ENCODE measurements around the gene ZNF675. TPM values are rescaled to one million over a fixed set of nuclear protein-coding genes. Genes with fewer than 3 reads are reported as not detected.
"Not testable (repeated sequence)": the region's sequence is repeated elsewhere in the genome, so short reads cannot be mapped to it uniquely, and the experiment has no call there.

Gene ZNF675
- total RNA-seq, 1 experiment from 2014 or later: 11.9 TPM

- Histone ChIP-seq H3K4me3 (no peak overlapping the region), H3K36me3 (ENCODE audit: low read depth) (peaks cover 49% of the 10 kb centered on the region), H3K27me3 (ENCODE audit: insufficient read depth, low read depth) (no peaks in the 10 kb centered on the region), H3K4me1 (replicated peaks; ENCODE audit: insufficient read depth) (no peaks in the 10 kb centered on the region), H3K27ac (no peak overlapping the region), H3K4me2 (no peak overlapping the region), H3K9me3 (ENCODE audit: insufficient read depth, low read depth) (peaks cover 59% of the 10 kb centered on the region), H4K20me1 (ENCODE audit: insufficient read depth) (no peaks in the 10 kb centered on the region), H3K79me2 (ENCODE audit: low read depth) (peaks cover 81% of the 10 kb centered on the region), H3F3A (ENCODE audit: insufficient read depth, low read depth) (no peaks in the 10 kb centered on the region), H3K9me2 (ENCODE audit: insufficient read depth) (no peaks in the 10 kb centered on the region), H2AFZ (no peak overlapping the region)
- POLR2A ChIA-PET (ENCODE audit: unreplicated experiment): no interaction called here
- intact Hi-C loops (cut with micrococcal nuclease; ENCODE audit: unreplicated experiment): no loop called here
- CTCF ChIA-PET: no interaction called here
- BruUV-seq (replicated peaks): no TSS peak
- DNase-seq: no peak
- TF ChIP-seq EZH2 (IDR thresholded peaks at IDR 0.05; ENCODE audit: low read depth): no peak
- TF ChIP-seq, protein P1, sequence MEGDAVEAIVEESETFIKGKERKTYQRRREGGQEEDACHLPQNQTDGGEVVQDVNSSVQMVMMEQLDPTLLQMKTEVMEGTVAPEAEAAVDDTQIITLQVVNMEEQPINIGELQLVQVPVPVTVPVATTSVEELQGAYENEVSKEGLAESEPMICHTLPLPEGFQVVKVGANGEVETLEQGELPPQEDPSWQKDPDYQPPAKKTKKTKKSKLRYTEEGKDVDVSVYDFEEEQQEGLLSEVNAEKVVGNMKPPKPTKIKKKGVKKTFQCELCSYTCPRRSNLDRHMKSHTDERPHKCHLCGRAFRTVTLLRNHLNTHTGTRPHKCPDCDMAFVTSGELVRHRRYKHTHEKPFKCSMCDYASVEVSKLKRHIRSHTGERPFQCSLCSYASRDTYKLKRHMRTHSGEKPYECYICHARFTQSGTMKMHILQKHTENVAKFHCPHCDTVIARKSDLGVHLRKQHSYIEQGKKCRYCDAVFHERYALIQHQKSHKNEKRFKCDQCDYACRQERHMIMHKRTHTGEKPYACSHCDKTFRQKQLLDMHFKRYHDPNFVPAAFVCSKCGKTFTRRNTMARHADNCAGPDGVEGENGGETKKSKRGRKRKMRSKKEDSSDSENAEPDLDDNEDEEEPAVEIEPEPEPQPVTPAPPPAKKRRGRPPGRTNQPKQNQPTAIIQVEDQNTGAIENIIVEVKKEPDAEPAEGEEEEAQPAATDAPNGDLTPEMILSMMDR (conservative IDR thresholded peaks at IDR 0.05): no peak
Measured at GRCh38 chr19:23673132-23673531, 13.9 kb downstream of the ZNF675 start.

- H3K4me1 ChIP-seq (replicated peaks; ENCODE audit: insufficient read depth); H3K27me3 ChIP-seq (ENCODE audit: insufficient read depth, low read depth); H3K4me2 ChIP-seq; CTCF ChIA-PET; DNase-seq; H3K9me2 ChIP-seq (ENCODE audit: insufficient read depth); H2AFZ ChIP-seq; H3K4me3 ChIP-seq; intact Hi-C loops (cut with micrococcal nuclease; ENCODE audit: unreplicated experiment); H4K20me1 ChIP-seq (ENCODE audit: insufficient read depth); H3F3A ChIP-seq (ENCODE audit: insufficient read depth, low read depth); H3K27ac ChIP-seq; BruUV-seq (replicated peaks): not testable (repeated sequence)
- POLR2A ChIA-PET (ENCODE audit: unreplicated experiment): interaction anchor here (0.5 kb wide), 1 partner anchor 69 kb away, joined by 3 read pairs; no protein-coding TSS in a partner anchor
- Histone ChIP-seq H3K79me2 (ENCODE audit: low read depth) (peaks cover 61% of the 10 kb centered on the region), H3K9me3 (ENCODE audit: insufficient read depth, low read depth) (peaks cover 47% of the 10 kb centered on the region), H3K36me3 (ENCODE audit: low read depth) (peaks cover 47% of the 10 kb centered on the region)
Measured at GRCh38 chr19:23668606-23669005, 18.4 kb downstream of the ZNF675 start.

DNA sequence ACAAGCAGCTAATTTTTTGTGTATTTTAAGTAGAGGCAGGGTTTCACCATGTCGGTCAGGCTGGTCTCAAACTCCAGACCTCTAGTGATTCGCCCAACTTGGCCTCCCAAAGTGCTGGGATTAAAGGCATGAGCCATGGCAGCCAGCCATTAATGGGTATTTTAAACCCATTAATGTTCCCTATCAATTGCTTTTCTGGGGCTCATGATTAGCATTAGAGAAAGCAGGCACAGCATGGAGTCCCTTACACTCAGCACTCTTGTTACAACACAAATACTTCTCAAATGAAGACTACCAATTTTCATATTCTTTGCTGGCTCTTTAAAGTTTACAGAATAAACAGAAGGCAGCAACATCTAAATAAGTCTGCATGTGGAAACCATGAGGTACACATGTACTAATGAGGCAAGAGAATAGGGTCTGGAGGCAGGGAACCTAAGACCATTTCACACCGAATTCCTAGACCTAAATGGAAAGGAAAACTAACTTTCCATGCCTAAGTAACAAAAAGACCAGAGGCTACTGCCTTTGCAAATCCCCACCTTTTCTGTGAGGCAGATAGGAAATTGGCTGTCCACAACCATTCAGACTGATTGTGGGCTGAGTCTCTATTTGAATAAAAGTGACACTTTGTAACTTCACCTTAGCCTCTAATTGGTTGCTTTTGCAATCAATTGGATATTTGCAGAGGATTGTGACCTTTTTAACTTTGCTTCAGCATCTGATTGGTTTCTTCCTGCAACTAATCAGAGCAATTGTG lies 21.2 kb downstream of the ZNF675 start:
- peaks cover 59% of the 10 kb centered on the region for H3K36me3 ChIP-seq (ENCODE audit: low read depth)
- BruUV-seq (replicated peaks): no TSS peak
- POLR2A ChIA-PET (ENCODE audit: unreplicated experiment): no interaction called here

DNA sequence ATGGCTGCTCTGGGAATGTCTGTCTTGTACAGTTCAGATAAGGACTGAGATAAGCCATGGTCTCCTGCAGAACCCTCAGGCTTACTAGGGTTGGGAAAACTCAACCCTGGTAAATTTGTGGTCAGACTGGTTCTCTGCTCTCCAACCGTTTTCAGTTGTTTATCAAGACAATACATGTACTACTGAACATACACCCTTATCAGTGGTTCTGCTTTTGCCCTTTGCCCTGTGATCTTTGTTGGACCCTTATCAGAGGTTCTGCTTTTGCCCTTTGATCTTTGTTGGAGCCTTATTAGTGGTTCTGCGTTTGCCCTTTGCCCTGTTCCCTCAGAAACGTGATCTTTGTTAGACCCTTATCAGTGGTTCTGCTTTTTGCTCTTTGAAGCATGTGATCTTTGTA lies 37.2 kb downstream of the ZNF675 start:
- H3K4me3 ChIP-seq; CTCF ChIA-PET; H3K27me3 ChIP-seq (ENCODE audit: insufficient read depth, low read depth); H3K79me2 ChIP-seq (ENCODE audit: low read depth); H3K27ac ChIP-seq; H2AFZ ChIP-seq; POLR2A ChIA-PET (ENCODE audit: unreplicated experiment); H3K4me2 ChIP-seq; DNase-seq; BruUV-seq (replicated peaks); H3K9me2 ChIP-seq (ENCODE audit: insufficient read depth); intact Hi-C loops (cut with micrococcal nuclease; ENCODE audit: unreplicated experiment); H4K20me1 ChIP-seq (ENCODE audit: insufficient read depth); H3K4me1 ChIP-seq (replicated peaks; ENCODE audit: insufficient read depth): not testable (repeated sequence)
- Histone ChIP-seq H3K36me3 (ENCODE audit: low read depth) (peaks cover 26% of the 10 kb centered on the region), H3F3A (ENCODE audit: insufficient read depth, low read depth) (peaks cover 11% of the 10 kb centered on the region), H3K9me3 (ENCODE audit: insufficient read depth, low read depth) (peaks cover 51% of the 10 kb centered on the region)

More for the DNA sequence above, 21.2 kb downstream of the ZNF675 start:
- Histone ChIP-seq H3K9me2 (ENCODE audit: insufficient read depth) (no peaks in the 10 kb centered on the region), H4K20me1 (ENCODE audit: insufficient read depth) (no peaks in the 10 kb centered on the region), H3K79me2 (ENCODE audit: low read depth) (peaks cover 42% of the 10 kb centered on the region), H3K4me2 (no peak overlapping the region), H3K4me3 (no peak overlapping the region), H3K4me1 (replicated peaks; ENCODE audit: insufficient read depth) (no peaks in the 10 kb centered on the region), H3K9me3 (ENCODE audit: insufficient read depth, low read depth) (peaks cover 55% of the 10 kb centered on the region), H3F3A (ENCODE audit: insufficient read depth, low read depth) (no peaks in the 10 kb centered on the region), H3K27ac (no peak overlapping the region), H3K27me3 (ENCODE audit: insufficient read depth, low read depth) (no peaks in the 10 kb centered on the region), H2AFZ (no peak overlapping the region)
- intact Hi-C loops (cut with micrococcal nuclease; ENCODE audit: unreplicated experiment): no loop called here
- CTCF ChIA-PET: no interaction called here
- no peak for TF ChIP-seq EZH2 (IDR thresholded peaks at IDR 0.05; ENCODE audit: low read depth)
- TF ChIP-seq, protein P1 (conservative IDR thresholded peaks at IDR 0.05): no peak
- no peak for DNase-seq

Other genes starting within 250 kb of the ZNF675 start
- gene ZNF681, start 71.7 kb upstream of the ZNF675 start, total RNA-seq (2021): 1.9 and 2.4 TPM in 2 replicates
- 7.5 and 9.3 TPM in 2 replicates for gene ZNF726, start 227.7 kb upstream of the ZNF675 start, total RNA-seq (2021)

Measured in PC-9 (cell line).